Esophagus muscularis mucosa (tissue), 4 donors: ENCODE data around the gene FAAP100. TPM values are rescaled to one million over a fixed set of nuclear protein-coding genes. Genes with fewer than 3 reads are reported as not detected.
A peak's percentile ranks its signal among the peaks of the same experiment; 100 is the strongest.

Experiments used
- DNase-seq: peaks from one replicate; pipeline ENCODE4 v3.0.0-alpha.2; 2017; ENCODE audit errors: extremely low spot score
- H3K27ac ChIP-seq, 4 donors: fragments of 200-600 bp; sonication (generic); replicated peaks in 1 of 4; 1 replicate in 3 of 4; 2 replicates in 1 of 4; pipeline ENCODE4 v1.5.1; 2016 to 2019; ENCODE audit warnings: mild to moderate bottlenecking in 1 of 4
- H3K27me3 ChIP-seq, 4 donors: fragments of 200-600 bp; sonication (generic); one replicate each; pipeline versions ENCODE4 v1.5.1 to v1.6.0; 2016 to 2019
- H3K36me3 ChIP-seq, 4 donors: fragments of 200-600 bp; sonication (generic); one replicate each; pipeline ENCODE4 v1.5.1; 2016 to 2019
- H3K4me1 ChIP-seq, 4 donors: fragments of 200-600 bp; sonication (generic); one replicate each; pipeline ENCODE4 v1.5.1; 2016 to 2019
- H3K4me3 ChIP-seq, 4 donors: fragments of 200-600 bp; sonication (generic); 1 replicate in 2 of 4; 2 replicates in 2 of 4; pipeline ENCODE4 v1.5.1; 2016 to 2019; ENCODE audit warnings: mild to moderate bottlenecking in 4 of 4, moderate library complexity in 1 of 4
- H3K9me3 ChIP-seq, 4 donors: fragments of 200-600 bp; sonication (generic); 1 replicate in 3 of 4; 2 replicates in 1 of 4; pipeline ENCODE4 v1.5.1; 2016 to 2019
- CTCF ChIP-seq, 3 experiments: fragments of 200-600 bp in 2 of 3; fragments of 450-650 bp in 1 of 3; sonication (generic) in 2 of 3; IDR thresholded peaks; one replicate each; pipeline ENCODE4 v1.5.1; 2017 to 2019; ENCODE audit warnings: antibody characterized with exemption in 3 of 3, mild to moderate bottlenecking in 2 of 3, moderate library complexity in 1 of 3
- EP300 ChIP-seq: sonication (generic); formaldehyde crosslinking; IDR thresholded peaks from one replicate; pipeline ENCODE4 v1.6.1; 2017; ENCODE audit warnings: antibody characterized with exemption
- POLR2A ChIP-seq: fragments of 450-650 bp; IDR thresholded peaks from one replicate; pipeline ENCODE4 v1.6.1; 2017; ENCODE audit warnings: antibody characterized with exemption, moderate library complexity, mild to moderate bottlenecking, low read depth
- POLR2AphosphoS5 ChIP-seq, 2 donors: sonication (generic); formaldehyde crosslinking; IDR thresholded peaks; one replicate each; pipeline ENCODE4 v1.6.1; 2017; ENCODE audit warnings: antibody characterized with exemption in 2 of 2
- WGBS: methylation state at CpG from one replicate; pipeline ENCODE4 v1.1.5; 2018; 5-methylcytosine and 5-hydroxymethylcytosine counted together
- intact Hi-C: fragments of 100-400 bp; cut with DNase I; formaldehyde crosslinking; loops from one replicate; pipeline ENCODE4 v1.15.1; 2023
- total RNA-seq, 4 donors: library from RNA; depleted of rRNA; stranded (reverse); fragments of >200 nt; gene quantifications; one replicate each; pipeline versions ENCODE4 v1.1.0 to v1.2.1, GENCODE V29; 2016

Gene FAAP100
- total RNA-seq, 4 donors from 2014 or later: 13.7 to 33.3 (median 18.6) TPM

GRCh38 chr17:81512562-81513371, 39.4 kb downstream of the FAAP100 start, which contains the start of gene ACTG1:
Gene ACTG1 (minus strand): TSS chr17:81512799. CDS start chr17:81512354, 445 bp downstream.
- no peaks in the 10 kb centered on the region for H3K27me3 ChIP-seq
- H3K9me3 ChIP-seq: no peaks in the 10 kb centered on the region
- intact Hi-C loops: loop anchor here (5.0 kb wide), 1 partner anchor 115 kb away; the partner anchor contains the start of gene BAHCC1
- peaks cover 31 to 63% (median 53%) of the 10 kb centered on the region in 4 donors for H3K4me1 ChIP-seq
- TF ChIP-seq POLR2A (peak; percentile 89), EP300 (no peak), POLR2AphosphoS5 (IDR thresholded peaks at IDR 0.05) (peak; percentile 85 to 99), CTCF (IDR thresholded peaks at IDR 0.05) (no peak)
- H3K36me3 ChIP-seq: peaks cover 30 to 43% (median 38%) of the 10 kb centered on the region in 4 donors
- WGBS: 0% methylated on average over 6 of the region's 111 CpGs
- peak; percentile 98 for DNase-seq
- H3K27ac ChIP-seq: peak within 1 kb of the TSS; percentile 100
- H3K4me3 ChIP-seq: peak within 1 kb of the TSS; percentile 88 to 94 (median 91)

GRCh38 chr17:81511804-81512561, 40.2 kb downstream of the FAAP100 start:
- under 1% methylated on average over 32 of the region's 62 CpGs for WGBS
- H3K4me1 ChIP-seq: peaks cover 23 to 55% (median 46%) of the 10 kb centered on the region in 4 donors
- intact Hi-C loops: loop anchor here (5.0 kb wide), 1 partner anchor 115 kb away; the partner anchor contains the start of gene BAHCC1
- peak overlapping the region; percentile 88 to 94 (median 91) for H3K4me3 ChIP-seq
- DNase-seq: no peak
- peak overlapping the region; percentile 100 for H3K27ac ChIP-seq
- peaks cover 30 to 43% (median 38%) of the 10 kb centered on the region in 4 donors for H3K36me3 ChIP-seq
- H3K9me3 ChIP-seq: no peaks in the 10 kb centered on the region
- TF ChIP-seq POLR2A (no peak), POLR2AphosphoS5 (IDR thresholded peaks at IDR 0.05) (no peak), CTCF (IDR thresholded peaks at IDR 0.05) (no peak), EP300 (no peak)
- no peaks in the 10 kb centered on the region for H3K27me3 ChIP-seq

- no peaks in the 10 kb centered on the region for H3K27me3 ChIP-seq
- H3K27ac ChIP-seq: peak overlapping the region; percentile 100
- no peak for DNase-seq
- peaks cover 18 to 50% (median 41%) of the 10 kb centered on the region in 4 donors for H3K4me1 ChIP-seq
- 2% methylated on average over 5 of the region's 9 CpGs for WGBS
- peak overlapping the region; percentile 88 to 94 (median 91) for H3K4me3 ChIP-seq
- no peaks in the 10 kb centered on the region for H3K9me3 ChIP-seq
- intact Hi-C loops: loop anchor here (5.0 kb wide), 1 partner anchor 114 kb away; the partner anchor contains the start of gene BAHCC1
- no peak for TF ChIP-seq POLR2AphosphoS5 (IDR thresholded peaks at IDR 0.05)
- TF ChIP-seq POLR2A: no peak
- no peak for TF ChIP-seq CTCF (IDR thresholded peaks at IDR 0.05)
- no peak for TF ChIP-seq EP300
- peaks cover 30 to 43% (median 38%) of the 10 kb centered on the region in 4 donors for H3K36me3 ChIP-seq
Observed at GRCh38 chr17:81511554-81511803, 40.7 kb downstream of the FAAP100 start.

GRCh38 chr17:81510785-81511553, 41.2 kb downstream of the FAAP100 start:
- TF ChIP-seq POLR2AphosphoS5 (IDR thresholded peaks at IDR 0.05) (peak in 1 of 2 donors; percentile 25), CTCF (IDR thresholded peaks at IDR 0.05) (no peak), EP300 (no peak)
- peak overlapping the region; percentile 100 for H3K27ac ChIP-seq
- WGBS: 2% methylated on average over 31 of the region's 48 CpGs
- no peaks in the 10 kb centered on the region for H3K27me3 ChIP-seq
- H3K36me3 ChIP-seq: peaks cover 30 to 43% (median 38%) of the 10 kb centered on the region in 4 donors
- DNase-seq: no peak
- peaks cover 13 to 45% (median 35%) of the 10 kb centered on the region in 4 donors for H3K4me1 ChIP-seq
- H3K9me3 ChIP-seq: no peaks in the 10 kb centered on the region
- intact Hi-C loops: loop anchor here (5.0 kb wide), 1 partner anchor 114 kb away; the partner anchor contains the start of gene BAHCC1
- H3K4me3 ChIP-seq: peak overlapping the region; percentile 88 to 94 (median 91)
